WERI-Rb-1 (cell line): ENCODE measurements around the gene CLHC1.

Experiments
- DNase-seq: peaks from one replicate; pipeline ENCODE4 v3.0.0-alpha.2; 2020
- H3K27ac ChIP-seq: fragments of 250-450 bp; sonication (Bioruptor Pico); 2 replicates; pipeline ENCODE4 v1.5.1; 2020; ENCODE audit warnings: mild to moderate bottlenecking, moderate library complexity
- H3K27me3 ChIP-seq: fragments of 250-450 bp; sonication (Bioruptor Pico); 2 replicates; pipeline ENCODE4 v1.5.1; 2021; ENCODE audit warnings: mild to moderate bottlenecking, low read depth, moderate library complexity; ENCODE audit not compliant: insufficient read depth, severe bottlenecking
- H3K36me3 ChIP-seq: fragments of 250-450 bp; sonication (Bioruptor Pico); 2 replicates; pipeline ENCODE4 v1.5.1; 2020; ENCODE audit warnings: mild to moderate bottlenecking, moderate library complexity
- H3K4me3 ChIP-seq: 2 replicates; pipeline ENCODE4 v1.5.1; 2011; ENCODE audit warnings: low read depth, mild to moderate bottlenecking, control low read depth, low read length
- H3K9me3 ChIP-seq: fragments of 250-450 bp; sonication (Bioruptor Pico); 2 replicates; pipeline ENCODE4 v1.5.1; 2021; ENCODE audit warnings: mild to moderate bottlenecking, moderate library complexity; ENCODE audit not compliant: severe bottlenecking
- TF ChIP-seq, protein P1 (sequence below): IDR thresholded peaks from 2 replicates; pipeline ENCODE4 v1.5.1; 2011; ENCODE audit warnings: low read depth, mild to moderate bottlenecking, control low read depth, inconsistent platforms, low read length

The CLHC1 gene

DNA sequence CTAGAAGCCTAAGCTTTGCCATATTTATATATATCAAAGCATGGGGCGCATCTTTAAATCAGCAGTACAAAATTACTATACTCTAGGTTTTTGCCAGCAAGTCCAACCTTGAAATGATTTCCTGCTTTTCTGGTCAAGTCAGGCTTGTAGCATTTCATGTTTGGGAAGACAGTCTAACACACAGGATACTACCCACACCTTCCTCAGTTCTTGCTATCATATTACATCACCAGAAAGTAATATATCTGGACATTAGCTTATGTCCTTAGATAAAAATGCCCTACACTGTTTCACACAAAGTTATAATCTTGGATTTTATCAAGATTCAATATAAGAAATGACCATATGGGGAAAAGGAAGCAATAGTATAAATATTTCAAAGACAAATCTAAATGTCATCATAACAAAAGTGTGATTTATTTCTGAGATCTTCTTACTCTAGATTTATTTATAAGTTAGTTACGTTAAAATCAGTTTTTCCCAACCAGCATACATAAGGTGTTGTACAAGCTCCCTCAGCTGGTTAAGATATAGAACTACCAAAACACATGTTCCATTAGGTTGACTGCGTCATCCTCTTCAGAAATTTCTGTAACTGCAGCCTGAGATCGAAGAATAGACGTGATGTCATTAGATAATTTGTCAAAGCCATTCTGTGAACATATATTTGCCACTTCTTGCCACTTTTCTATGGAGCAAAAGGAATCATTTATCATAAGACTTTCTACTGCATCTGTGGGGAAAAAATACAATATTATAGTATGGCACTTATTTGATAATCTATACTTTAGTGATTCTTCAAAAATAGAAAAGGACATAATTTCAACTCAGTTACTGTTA, 56.6 kb downstream of the CLHC1 start:
- DNase-seq = no peak
- H3K36me3 ChIP-seq = no peaks in the 10 kb centered on the region
- no peaks in the 10 kb centered on the region for H3K9me3 ChIP-seq
- no peak overlapping the region for H3K27ac ChIP-seq
- no peaks in the 10 kb centered on the region for H3K27me3 ChIP-seq
- TF ChIP-seq, protein P1, sequence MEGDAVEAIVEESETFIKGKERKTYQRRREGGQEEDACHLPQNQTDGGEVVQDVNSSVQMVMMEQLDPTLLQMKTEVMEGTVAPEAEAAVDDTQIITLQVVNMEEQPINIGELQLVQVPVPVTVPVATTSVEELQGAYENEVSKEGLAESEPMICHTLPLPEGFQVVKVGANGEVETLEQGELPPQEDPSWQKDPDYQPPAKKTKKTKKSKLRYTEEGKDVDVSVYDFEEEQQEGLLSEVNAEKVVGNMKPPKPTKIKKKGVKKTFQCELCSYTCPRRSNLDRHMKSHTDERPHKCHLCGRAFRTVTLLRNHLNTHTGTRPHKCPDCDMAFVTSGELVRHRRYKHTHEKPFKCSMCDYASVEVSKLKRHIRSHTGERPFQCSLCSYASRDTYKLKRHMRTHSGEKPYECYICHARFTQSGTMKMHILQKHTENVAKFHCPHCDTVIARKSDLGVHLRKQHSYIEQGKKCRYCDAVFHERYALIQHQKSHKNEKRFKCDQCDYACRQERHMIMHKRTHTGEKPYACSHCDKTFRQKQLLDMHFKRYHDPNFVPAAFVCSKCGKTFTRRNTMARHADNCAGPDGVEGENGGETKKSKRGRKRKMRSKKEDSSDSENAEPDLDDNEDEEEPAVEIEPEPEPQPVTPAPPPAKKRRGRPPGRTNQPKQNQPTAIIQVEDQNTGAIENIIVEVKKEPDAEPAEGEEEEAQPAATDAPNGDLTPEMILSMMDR = peak; percentile 46
- no peak overlapping the region for H3K4me3 ChIP-seq

DNA sequence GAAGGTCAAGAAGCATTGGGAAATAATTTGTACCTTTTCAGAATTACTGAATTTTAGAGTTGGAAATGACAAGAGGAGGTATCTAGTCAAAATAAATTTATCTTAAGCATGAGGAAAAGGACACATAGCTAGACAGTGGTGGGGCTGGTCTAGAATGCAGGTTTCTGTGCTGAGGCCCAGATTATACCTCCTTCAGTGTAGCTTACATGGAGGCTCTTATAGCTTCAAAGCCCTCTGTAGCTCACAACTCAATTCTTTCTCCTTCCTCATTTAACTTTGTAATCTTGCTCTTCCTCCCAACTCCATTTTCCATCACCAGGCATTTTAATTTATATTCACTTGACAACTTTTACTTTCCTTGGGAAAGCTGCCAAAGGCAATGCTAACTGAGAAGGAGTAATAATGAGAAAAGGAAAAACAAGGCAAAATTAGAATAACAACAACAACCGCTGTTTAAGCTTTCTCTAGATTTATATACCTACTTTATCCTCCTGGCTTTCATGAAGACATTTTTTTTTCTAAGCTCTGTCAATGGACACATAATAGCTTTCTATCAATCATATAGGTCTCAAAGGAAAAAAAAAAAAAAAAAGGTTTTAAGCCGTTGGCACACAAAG, 58.5 kb downstream of the CLHC1 start:
- Histone ChIP-seq H3K9me3 (no peaks in the 10 kb centered on the region), H3K27ac (no peak overlapping the region), H3K4me3 (no peak overlapping the region), H3K27me3 (no peaks in the 10 kb centered on the region), H3K36me3 (no peaks in the 10 kb centered on the region)
- TF ChIP-seq, protein P1 = no peak
- no peak for DNase-seq

DNA sequence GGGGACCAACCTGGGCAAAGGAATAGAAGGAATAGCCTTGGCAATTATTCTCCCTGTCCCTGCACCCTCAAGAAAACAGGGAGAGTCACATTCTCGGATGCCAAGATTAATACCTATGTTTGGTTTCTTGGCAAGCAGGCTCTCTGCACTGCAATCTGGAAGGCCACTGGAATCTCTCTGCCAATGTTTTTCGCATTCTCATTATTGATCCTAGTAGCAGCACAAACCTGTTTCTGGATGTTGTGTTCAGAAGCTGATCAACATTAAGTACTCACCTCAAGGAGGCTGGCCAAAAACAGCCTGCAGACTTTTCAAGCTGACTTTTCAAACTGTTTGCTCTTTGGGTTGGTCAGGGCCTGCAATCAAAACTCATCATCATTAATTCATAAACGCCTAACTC, 62.2 kb downstream of the CLHC1 start:
- TF ChIP-seq, protein P1 = no peak
- H3K27me3 ChIP-seq = no peaks in the 10 kb centered on the region
- H3K9me3 ChIP-seq = no peaks in the 10 kb centered on the region
- no peak overlapping the region for H3K27ac ChIP-seq
- no peak for DNase-seq
- H3K36me3 ChIP-seq = no peaks in the 10 kb centered on the region
- no peak overlapping the region for H3K4me3 ChIP-seq

DNA sequence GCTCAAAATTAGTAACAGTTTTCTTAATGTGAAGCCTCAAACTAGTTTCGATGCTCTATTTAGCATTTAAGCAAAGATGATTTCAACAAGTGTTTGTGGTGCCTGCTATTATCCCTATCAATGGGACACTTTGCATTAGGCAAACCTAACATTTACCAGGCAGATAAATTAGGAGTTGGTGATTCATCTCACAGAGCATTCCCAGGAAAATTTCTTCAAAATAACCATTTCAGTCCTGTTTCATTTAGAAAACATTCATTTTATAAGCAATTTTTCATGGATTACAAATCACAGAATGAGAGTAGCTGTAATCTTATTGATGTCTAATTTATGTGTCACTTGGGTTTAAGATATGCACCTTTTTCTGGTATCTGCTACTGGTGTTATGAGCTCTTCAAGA, 62.7 kb downstream of the CLHC1 start:
- H3K9me3 ChIP-seq = no peaks in the 10 kb centered on the region
- no peaks in the 10 kb centered on the region for H3K27me3 ChIP-seq
- TF ChIP-seq, protein P1 = no peak
- no peak overlapping the region for H3K4me3 ChIP-seq
- no peaks in the 10 kb centered on the region for H3K36me3 ChIP-seq
- no peak for DNase-seq
- no peak overlapping the region for H3K27ac ChIP-seq

DNA sequence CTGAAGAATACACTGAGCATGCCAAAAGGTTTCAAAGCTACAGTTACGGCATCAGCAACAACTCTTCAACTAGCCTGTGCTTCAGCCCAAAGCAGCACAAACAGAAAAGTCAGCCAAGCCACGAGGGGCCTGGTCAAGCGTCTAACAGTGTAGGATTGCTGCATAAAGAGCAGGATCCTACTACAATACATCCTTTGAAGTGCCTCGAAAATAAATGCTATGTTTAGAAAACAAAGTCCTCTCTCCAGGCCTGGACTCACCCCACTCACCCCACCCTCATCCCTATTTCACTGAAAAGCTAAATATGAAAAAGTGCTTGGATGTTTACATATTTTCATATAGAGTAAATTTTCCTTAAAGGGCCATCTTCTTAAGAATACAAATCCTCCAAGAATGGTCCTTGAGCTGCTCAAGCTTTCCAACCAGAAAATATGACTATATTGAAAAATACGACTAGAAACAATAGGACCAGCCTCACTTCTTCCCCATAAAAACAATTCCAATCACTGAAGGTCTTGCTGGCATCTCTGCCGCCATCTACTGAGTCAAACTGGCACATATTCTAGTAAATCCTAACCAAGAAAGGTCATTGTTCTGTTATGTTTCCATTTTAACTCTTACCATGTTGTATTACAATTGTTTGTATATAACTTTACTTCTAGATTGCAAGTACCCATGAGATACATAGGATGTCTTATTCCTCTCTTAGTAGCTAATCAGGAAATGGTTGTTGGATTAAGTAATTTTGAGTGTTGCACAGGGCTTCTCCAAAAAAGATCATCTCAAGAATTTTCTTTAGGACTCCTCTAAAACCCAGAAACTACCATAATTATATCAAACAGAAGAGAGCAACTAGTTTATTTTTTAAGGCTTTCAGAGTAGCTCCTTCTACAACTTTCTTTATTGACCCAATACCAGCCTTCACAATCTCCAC, 63.6 kb downstream of the CLHC1 start:
- DNase-seq = peak; percentile 59
- no peaks in the 10 kb centered on the region for H3K27me3 ChIP-seq
- TF ChIP-seq, protein P1 = peak; percentile 67
- no peak overlapping the region for H3K4me3 ChIP-seq
- no peaks in the 10 kb centered on the region for H3K9me3 ChIP-seq
- H3K27ac ChIP-seq = no peak overlapping the region
- H3K36me3 ChIP-seq = no peaks in the 10 kb centered on the region
